HG02943 (cell line): ENCODE measurements around the gene SCLY.
"Not testable (repeated sequence)": the region's sequence is repeated elsewhere in the genome, so short reads cannot be mapped to it uniquely, and the experiment has no call there.

ENCODE experiments used
- ATAC-seq: cut with Tn5 transposase; IDR thresholded peaks from one replicate; pipeline ENCODE4 v1.9.1; 2021; ENCODE audit warnings: mild to moderate bottlenecking, low read depth, moderate library complexity; ENCODE audit not compliant: unreplicated experiment

SCLY gene

GRCh38 chr2:238106698-238107524 lies 46.1 kb downstream of the SCLY start:
- peak; percentile 14 for ATAC-seq

- peak; percentile 68 for ATAC-seq
These were observed 47.0 kb downstream of the SCLY start for GRCh38 chr2:238107525-238108422.

- peak; percentile 54 for ATAC-seq
These were observed 47.8 kb downstream of the SCLY start for GRCh38 chr2:238108423-238109183.

- no peak for ATAC-seq
These were observed 52.8 kb downstream of the SCLY start for GRCh38 chr2:238113611-238114010.

- no peak for ATAC-seq
These were observed 53.6 kb downstream of the SCLY start for GRCh38 chr2:238114331-238114841.

GRCh38 chr2:238114851-238115660 lies 54.3 kb downstream of the SCLY start:
- ATAC-seq: no peak

GRCh38 chr2:238115709-238116108 lies 54.9 kb downstream of the SCLY start:
- not testable (repeated sequence) for ATAC-seq

GRCh38 chr2:238116298-238117198 lies 55.7 kb downstream of the SCLY start:
- no peak for ATAC-seq

- no peak for ATAC-seq
These were observed 56.7 kb downstream of the SCLY start for GRCh38 chr2:238117199-238118154.

- ATAC-seq: no peak
These were observed 59.1 kb downstream of the SCLY start for GRCh38 chr2:238119756-238120462.

GRCh38 chr2:238120463-238121298 lies 59.9 kb downstream of the SCLY start:
- no peak for ATAC-seq

GRCh38 chr2:238121511-238122286 lies 60.9 kb downstream of the SCLY start:
- no peak for ATAC-seq

GRCh38 chr2:238122287-238123217 lies 61.8 kb downstream of the SCLY start:
- no peak for ATAC-seq
